HEK293 (cell line): ENCODE results near the gene UFM1.

Source experiments
- SP7 ChIP-seq: fragments of 450-650 bp; formaldehyde crosslinking; IDR thresholded peaks from 2 replicates; pipeline ENCODE4 v1.5.1; 2016; ENCODE audit warnings: missing biosample characterization, missing genetic modification characterization
- ZBTB1 ChIP-seq: fragments of 450-650 bp; formaldehyde crosslinking; IDR thresholded peaks from 2 replicates; pipeline ENCODE4 v1.5.1; 2016; ENCODE audit warnings: missing biosample characterization, missing genetic modification characterization
- ZBTB21 ChIP-seq: fragments of 450-650 bp; formaldehyde crosslinking; IDR thresholded peaks from 2 replicates; pipeline ENCODE4 v1.5.1; 2017; ENCODE audit warnings: missing biosample characterization, missing genetic modification characterization
- ZNF157 ChIP-seq: fragments of 450-650 bp; formaldehyde crosslinking; IDR thresholded peaks from 2 replicates; pipeline ENCODE4 v1.5.1; 2016; ENCODE audit warnings: missing biosample characterization, missing genetic modification characterization
- ZNF324 ChIP-seq: fragments of 450-650 bp; formaldehyde crosslinking; IDR thresholded peaks from 2 replicates; pipeline ENCODE4 v1.5.1; 2016; ENCODE audit warnings: missing biosample characterization, missing genetic modification characterization
- ZNF423 ChIP-seq: fragments of 450-650 bp; formaldehyde crosslinking; IDR thresholded peaks from 2 replicates; pipeline ENCODE4 v1.5.1; 2016; ENCODE audit warnings: missing biosample characterization, missing genetic modification characterization
- ZNF629 ChIP-seq: fragments of 450-650 bp; formaldehyde crosslinking; IDR thresholded peaks from 2 replicates; pipeline ENCODE4 v1.5.1; 2017; ENCODE audit warnings: missing biosample characterization, missing genetic modification characterization
- ZNF701 ChIP-seq: fragments of 450-650 bp; formaldehyde crosslinking; IDR thresholded peaks from 2 replicates; pipeline ENCODE4 v1.5.1; 2016; ENCODE audit warnings: missing biosample characterization, missing genetic modification characterization
- ZSCAN23 ChIP-seq: fragments of 450-650 bp; formaldehyde crosslinking; IDR thresholded peaks from 2 replicates; pipeline ENCODE4 v1.5.1; 2016; ENCODE audit warnings: missing biosample characterization, missing genetic modification characterization
- TF ChIP-seq, protein P1 (sequence below): fragments of 450-650 bp; formaldehyde crosslinking; IDR thresholded peaks from 2 replicates; pipeline ENCODE4 v1.5.1; 2016; ENCODE audit warnings: missing biosample characterization, missing genetic modification characterization
- TF ChIP-seq, protein P2 (sequence below): fragments of 450-650 bp; formaldehyde crosslinking; IDR thresholded peaks from 2 replicates; pipeline ENCODE4 v1.5.1; 2016; ENCODE audit warnings: missing biosample characterization, missing genetic modification characterization
- TF ChIP-seq, protein P3 (sequence below): fragments of 450-650 bp; formaldehyde crosslinking; IDR thresholded peaks from 2 replicates; pipeline ENCODE4 v1.5.1; 2016; ENCODE audit warnings: missing biosample characterization, missing genetic modification characterization

DNA sequence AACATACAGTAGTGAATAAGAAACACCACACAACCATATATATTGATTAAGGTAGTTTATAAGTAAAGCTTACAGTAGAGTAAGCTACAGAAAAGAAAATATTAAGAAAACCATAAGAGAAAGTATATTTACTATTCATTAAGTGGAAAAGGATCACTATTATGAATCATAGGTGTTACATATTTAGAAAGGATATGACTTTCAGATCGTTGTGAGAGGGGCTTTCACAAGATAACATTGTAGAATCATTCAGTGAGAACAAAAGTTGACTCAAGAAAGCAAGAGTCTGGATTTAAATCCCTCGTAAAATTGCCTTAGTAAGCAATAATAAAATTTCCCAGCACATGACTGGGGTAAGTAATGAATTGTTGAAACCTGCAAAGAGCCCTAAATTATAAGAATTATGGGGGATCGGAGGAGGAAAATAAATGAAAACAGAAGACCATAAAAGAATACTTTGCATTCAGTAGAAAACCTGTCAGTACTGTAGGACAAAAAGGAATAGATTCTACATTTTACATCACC, 6.0 kb downstream of the UFM1 start:
- TF ChIP-seq ZNF423 (tag by site-specific recombination) = no peak
- no peak for TF ChIP-seq ZBTB21
- TF ChIP-seq ZNF701 (tag by site-specific recombination) = no peak
- TF ChIP-seq ZSCAN23 (tag by site-specific recombination) = no peak
- TF ChIP-seq, protein P1, sequence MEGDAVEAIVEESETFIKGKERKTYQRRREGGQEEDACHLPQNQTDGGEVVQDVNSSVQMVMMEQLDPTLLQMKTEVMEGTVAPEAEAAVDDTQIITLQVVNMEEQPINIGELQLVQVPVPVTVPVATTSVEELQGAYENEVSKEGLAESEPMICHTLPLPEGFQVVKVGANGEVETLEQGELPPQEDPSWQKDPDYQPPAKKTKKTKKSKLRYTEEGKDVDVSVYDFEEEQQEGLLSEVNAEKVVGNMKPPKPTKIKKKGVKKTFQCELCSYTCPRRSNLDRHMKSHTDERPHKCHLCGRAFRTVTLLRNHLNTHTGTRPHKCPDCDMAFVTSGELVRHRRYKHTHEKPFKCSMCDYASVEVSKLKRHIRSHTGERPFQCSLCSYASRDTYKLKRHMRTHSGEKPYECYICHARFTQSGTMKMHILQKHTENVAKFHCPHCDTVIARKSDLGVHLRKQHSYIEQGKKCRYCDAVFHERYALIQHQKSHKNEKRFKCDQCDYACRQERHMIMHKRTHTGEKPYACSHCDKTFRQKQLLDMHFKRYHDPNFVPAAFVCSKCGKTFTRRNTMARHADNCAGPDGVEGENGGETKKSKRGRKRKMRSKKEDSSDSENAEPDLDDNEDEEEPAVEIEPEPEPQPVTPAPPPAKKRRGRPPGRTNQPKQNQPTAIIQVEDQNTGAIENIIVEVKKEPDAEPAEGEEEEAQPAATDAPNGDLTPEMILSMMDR = no peak
- no peak for TF ChIP-seq ZNF324 (tag by site-specific recombination)
- no peak for TF ChIP-seq ZBTB1 (tag by site-specific recombination)
- no peak for TF ChIP-seq ZNF629 (tag by site-specific recombination)
- TF ChIP-seq, protein P2, sequence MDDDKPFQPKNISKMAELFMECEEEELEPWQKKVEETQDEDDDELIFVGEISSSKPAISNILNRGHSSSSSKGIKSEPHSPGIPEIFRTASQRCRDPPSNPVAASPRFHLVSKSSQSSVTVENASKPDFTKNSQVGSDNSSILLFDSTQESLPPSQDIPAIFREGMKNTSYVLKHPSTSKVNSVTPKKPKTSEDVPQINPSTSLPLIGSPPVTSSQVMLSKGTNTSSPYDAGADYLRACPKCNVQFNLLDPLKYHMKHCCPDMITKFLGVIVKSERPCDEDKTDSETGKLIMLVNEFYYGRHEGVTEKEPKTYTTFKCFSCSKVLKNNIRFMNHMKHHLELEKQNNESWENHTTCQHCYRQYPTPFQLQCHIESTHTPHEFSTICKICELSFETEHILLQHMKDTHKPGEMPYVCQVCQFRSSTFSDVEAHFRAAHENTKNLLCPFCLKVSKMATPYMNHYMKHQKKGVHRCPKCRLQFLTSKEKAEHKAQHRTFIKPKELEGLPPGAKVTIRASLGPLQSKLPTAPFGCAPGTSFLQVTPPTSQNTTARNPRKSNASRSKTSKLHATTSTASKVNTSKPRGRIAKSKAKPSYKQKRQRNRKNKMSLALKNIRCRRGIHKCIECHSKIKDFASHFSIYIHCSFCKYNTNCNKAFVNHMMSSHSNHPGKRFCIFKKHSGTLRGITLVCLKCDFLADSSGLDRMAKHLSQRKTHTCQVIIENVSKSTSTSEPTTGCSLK (tag by site-specific recombination) = no peak
- TF ChIP-seq, protein P3, sequence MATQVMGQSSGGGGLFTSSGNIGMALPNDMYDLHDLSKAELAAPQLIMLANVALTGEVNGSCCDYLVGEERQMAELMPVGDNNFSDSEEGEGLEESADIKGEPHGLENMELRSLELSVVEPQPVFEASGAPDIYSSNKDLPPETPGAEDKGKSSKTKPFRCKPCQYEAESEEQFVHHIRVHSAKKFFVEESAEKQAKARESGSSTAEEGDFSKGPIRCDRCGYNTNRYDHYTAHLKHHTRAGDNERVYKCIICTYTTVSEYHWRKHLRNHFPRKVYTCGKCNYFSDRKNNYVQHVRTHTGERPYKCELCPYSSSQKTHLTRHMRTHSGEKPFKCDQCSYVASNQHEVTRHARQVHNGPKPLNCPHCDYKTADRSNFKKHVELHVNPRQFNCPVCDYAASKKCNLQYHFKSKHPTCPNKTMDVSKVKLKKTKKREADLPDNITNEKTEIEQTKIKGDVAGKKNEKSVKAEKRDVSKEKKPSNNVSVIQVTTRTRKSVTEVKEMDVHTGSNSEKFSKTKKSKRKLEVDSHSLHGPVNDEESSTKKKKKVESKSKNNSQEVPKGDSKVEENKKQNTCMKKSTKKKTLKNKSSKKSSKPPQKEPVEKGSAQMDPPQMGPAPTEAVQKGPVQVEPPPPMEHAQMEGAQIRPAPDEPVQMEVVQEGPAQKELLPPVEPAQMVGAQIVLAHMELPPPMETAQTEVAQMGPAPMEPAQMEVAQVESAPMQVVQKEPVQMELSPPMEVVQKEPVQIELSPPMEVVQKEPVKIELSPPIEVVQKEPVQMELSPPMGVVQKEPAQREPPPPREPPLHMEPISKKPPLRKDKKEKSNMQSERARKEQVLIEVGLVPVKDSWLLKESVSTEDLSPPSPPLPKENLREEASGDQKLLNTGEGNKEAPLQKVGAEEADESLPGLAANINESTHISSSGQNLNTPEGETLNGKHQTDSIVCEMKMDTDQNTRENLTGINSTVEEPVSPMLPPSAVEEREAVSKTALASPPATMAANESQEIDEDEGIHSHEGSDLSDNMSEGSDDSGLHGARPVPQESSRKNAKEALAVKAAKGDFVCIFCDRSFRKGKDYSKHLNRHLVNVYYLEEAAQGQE (tag by site-specific recombination) = no peak
- TF ChIP-seq ZNF157 (tag by site-specific recombination) = no peak
- TF ChIP-seq SP7 (tag by site-specific recombination) = no peak
